Right ventricle myocardium superior (tissue), 1 donor: ENCODE data around the gene CYP46A1. TPM values are rescaled to one million over a fixed set of nuclear protein-coding genes. Genes with fewer than 3 reads are reported as not detected.

Source experiments
- ATAC-seq: fragments of 200-7000 bp; cut with Tn5 transposase; one replicate; pipeline ENCODE4 v1.9.1; 2020; ENCODE audit warnings: mild to moderate bottlenecking; ENCODE audit not compliant: poor library complexity
- DNase-seq: peaks from one replicate; pipeline ENCODE4 v3.0.0-alpha.2; 2020
- intact Hi-C: fragments of 100-400 bp; cut with DNase I; formaldehyde crosslinking; loops from one replicate; pipeline ENCODE4 v1.11.2; 2022
- total RNA-seq: library from RNA; stranded (reverse); fragmentation: NEBNext Ultra II Directional; extraction: Animal tissue kit (Norgen Biotek cat#: 25700); gene quantifications from one replicate; pipeline ENCODE4 v1.2.1, GENCODE V29; 2021
- donor health status: DM: no; HTN: yes; CAD: no; lungs with severe emphysema.

The CYP46A1 gene
- total RNA-seq, 1 donor from 2014 or later = 3.0 TPM

GRCh38 chr14:99699085-99699760 is 15.1 kb downstream of the CYP46A1 start:
- intact Hi-C loops = no loop called here
- DNase-seq = no peak

GRCh38 chr14:99699861-99700260 is 15.8 kb downstream of the CYP46A1 start:
- DNase-seq (no peak), ATAC-seq (no peak)
- intact Hi-C loops = no loop called here

More at GRCh38 chr14:99699085-99699760, 15.1 kb downstream of the CYP46A1 start:
- no peak for ATAC-seq

GRCh38 chr14:99700379-99700778 is 16.3 kb downstream of the CYP46A1 start:
- no peak for ATAC-seq
- intact Hi-C loops = no loop called here
- DNase-seq = no peak

DNA sequence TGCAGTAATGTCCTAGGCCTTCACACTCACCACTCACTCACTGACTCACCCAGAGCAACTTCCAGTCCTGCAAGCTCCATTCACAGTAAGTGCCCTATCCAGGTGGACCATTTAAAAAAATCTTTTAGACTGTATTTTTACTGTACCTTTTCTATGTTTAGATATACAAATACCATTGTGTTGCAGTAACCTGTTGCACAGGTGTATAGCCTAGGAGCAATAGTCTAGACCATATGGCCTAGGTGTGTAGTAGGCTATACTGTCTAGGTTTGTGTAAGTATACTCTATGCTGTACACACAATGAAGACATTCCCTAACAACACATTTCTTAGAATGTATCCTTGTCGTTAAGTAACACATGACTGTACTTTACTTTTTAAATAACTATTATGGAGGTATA is 17.2 kb downstream of the CYP46A1 start:
- no peak for ATAC-seq

GRCh38 chr14:99702115-99702514 is 18.0 kb downstream of the CYP46A1 start:
- ATAC-seq (no peak), DNase-seq (no peak)
- intact Hi-C loops = no loop called here

More for the DNA sequence above, 17.2 kb downstream of the CYP46A1 start:
- intact Hi-C loops = no loop called here
- no peak for DNase-seq

- ATAC-seq (no peak), DNase-seq (no peak)
- intact Hi-C loops = no loop called here
Measured at GRCh38 chr14:99703381-99703780, 19.3 kb downstream of the CYP46A1 start.

DNA sequence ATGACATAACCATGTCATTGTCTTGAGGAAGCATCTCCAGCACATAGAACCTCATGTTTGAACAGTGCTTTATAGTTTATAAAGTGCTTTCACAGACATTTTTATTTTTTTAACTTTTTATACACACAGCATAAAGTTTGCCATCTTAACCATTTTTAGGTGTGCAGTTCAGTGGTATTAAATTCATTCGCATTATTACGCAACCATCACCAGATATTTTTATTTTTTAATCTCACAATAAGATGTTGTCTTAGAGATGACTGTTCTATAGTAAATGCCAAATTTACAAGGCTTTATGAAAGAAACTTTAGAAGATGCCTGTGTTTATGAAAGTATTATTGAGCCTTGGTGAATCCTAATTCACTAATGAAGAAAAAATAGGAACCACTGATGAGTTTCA is 19.9 kb downstream of the CYP46A1 start:
- DNase-seq (no peak), ATAC-seq (no peak)
- intact Hi-C loops = no loop called here

GRCh38 chr14:99706107-99706900 is 22.2 kb downstream of the CYP46A1 start:
- intact Hi-C loops = no loop called here
- ATAC-seq (no peak), DNase-seq (no peak)

DNA sequence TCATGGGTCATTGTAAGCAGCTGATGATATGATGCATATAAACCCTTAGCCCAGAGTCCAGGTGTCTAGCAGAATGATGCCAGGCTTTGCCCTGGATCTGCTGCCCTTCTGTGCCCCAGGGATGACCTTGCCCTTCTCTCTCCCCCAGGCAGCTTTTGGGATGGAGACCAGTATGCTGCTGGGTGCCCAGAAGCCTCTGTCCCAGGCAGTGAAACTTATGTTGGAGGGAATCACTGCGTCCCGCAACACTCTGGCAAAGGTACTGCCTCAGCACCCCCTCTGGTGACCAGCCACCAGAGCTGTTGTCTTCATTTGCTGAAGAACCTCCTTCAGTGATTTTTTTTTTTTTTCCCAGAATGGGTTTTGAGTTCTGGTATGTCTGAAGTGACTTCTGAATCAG is 23.3 kb downstream of the CYP46A1 start:
- intact Hi-C loops = no loop called here
- DNase-seq (no peak), ATAC-seq (no peak)

DNA sequence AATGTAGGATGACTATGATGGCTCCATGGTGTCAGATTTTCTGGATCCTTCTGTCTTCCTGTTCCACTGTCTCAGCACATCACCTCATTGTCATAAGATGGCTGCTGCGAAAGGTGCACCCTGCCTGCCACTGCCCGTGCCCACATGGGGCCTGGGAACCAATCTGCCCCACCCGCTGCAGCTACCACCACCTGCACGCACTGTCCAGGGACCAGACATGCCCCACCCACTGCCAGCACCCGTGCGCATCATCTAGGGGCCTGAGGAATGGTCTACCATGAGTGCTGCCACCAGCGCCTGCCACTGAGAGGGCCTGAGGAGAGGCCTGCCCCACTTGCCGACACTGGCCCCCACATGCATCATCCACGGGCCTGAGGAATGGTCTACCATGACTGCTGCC is 23.8 kb downstream of the CYP46A1 start:
- ATAC-seq = no peak
- intact Hi-C loops = no loop called here
- DNase-seq = no peak

DNA sequence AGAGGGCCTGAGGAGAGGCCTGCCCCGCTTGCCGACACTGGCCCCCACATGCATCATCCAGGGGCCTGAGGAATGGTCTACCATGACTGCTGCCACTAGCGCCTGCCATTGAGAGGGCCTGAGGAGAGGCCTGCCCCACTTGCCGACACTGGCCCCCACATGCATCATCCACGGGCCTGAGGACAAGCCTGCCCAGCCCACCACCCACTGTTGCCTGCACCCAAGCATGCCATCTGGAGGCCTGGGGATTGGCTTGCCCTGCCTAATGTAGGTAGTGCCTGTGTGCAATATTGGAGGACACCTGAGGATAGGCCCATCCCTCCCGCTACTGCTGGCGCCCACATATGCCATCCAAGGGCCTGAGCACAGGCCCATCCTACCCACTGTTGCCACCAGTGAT is 24.4 kb downstream of the CYP46A1 start:
- intact Hi-C loops = no loop called here
- no peak for ATAC-seq
- DNase-seq = no peak

GRCh38 chr14:99713972-99714371 is 29.9 kb downstream of the CYP46A1 start:
- DNase-seq = no peak
- ATAC-seq = no peak
- intact Hi-C loops = no loop called here

DNA sequence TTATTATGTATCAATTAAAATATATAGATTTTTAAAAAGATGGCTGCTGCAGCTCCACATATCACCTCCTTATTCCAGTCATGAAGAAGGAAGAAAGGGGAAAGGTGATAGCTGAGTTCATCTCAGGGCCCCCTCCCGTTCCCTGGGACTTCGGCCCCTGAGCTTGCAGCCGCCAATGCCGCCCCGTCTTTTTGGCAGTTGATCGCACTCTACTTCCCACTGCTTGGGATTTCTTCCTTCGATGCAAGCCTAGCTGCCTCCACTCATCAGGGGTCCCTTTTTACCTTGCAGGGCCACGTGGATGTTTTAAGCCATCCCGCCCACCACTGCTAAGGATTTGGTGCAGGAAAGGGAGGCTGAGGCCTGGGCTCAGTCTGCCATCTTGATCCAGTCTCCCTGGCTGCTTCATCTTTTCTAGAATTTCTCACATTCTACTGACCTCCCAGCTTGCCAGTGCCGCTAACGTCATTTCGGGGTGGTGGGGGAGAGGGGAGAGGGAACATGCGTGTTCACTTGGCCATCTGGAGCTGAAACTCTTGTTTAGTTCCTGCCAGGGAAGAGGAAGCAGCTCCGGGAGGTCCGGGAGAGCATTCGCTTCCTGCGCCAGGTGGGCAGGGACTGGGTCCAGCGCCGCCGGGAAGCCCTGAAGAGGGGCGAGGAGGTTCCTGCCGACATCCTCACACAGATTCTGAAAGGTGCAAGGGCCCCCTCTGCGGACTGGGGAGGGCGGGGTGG is 31.3 kb downstream of the CYP46A1 start:
- intact Hi-C loops = no loop called here
- no peak for ATAC-seq
- DNase-seq = no peak

GRCh38 chr14:99716091-99716849 is 32.2 kb downstream of the CYP46A1 start:
- DNase-seq = no peak
- intact Hi-C loops = no loop called here

DNA sequence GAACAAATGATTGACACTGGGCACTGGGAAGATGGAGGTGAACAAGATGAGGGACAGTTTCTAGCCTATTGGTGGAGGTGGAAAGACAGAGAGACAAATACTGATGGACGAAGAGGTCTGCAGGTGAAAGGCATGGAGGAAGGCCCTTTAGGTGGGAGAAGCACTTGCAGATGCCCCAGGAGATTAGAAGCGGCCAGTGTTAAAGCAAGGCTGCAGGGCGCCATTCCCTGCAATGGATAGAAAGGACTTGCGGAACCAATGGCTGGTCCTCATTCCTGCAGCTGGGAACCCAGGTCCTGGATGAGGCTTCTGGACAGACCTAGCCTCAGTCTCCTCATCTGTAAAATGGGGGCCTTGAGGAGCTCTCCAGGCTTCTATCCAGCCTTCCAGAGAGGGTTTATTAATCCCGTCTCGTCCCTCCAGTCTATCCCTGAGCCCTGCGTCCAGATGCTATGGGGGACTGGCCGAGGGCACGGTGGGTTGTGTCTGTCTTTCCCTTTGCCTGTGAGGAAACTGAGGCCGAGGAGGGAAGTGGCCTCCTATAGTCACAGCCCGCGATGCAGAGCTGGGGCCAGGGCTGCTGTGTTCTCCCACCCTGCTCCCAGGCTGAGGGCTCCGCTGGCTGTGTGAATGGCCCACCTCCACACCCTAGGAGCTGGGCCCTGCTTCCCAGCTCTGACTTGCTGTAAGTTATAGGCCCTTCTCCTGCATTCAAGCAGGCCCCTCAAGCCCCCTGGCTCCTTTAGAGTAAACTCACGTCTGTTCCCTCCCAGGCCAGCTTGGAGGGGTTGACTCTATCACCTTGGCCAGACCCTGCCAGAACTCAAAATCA is 33.0 kb downstream of the CYP46A1 start:
- DNase-seq = no peak
- intact Hi-C loops = no loop called here
- ATAC-seq = no peak

More at GRCh38 chr14:99716091-99716849, 32.2 kb downstream of the CYP46A1 start:
- no peak for ATAC-seq

DNA sequence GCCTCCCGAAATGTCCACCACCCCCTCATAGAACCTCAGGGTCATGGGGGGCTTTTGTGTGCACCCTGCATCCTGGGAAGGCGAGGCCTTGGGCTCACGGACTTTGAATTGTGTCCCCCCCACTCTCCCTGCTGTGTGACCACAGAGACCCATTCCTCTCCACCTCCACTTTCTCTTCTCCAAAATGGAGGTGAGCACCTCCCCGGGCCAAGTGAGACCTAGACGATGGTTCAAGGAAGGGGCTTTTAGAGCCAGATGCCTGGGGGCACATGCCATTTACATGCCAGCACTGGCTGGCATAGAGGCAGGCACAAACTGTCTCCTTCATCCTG is 33.5 kb downstream of the CYP46A1 start:
- ATAC-seq = no peak
- intact Hi-C loops = no loop called here
- no peak for DNase-seq

- intact Hi-C loops = no loop called here
- no peak for DNase-seq
Measured at GRCh38 chr14:99718031-99718810, 34.1 kb downstream of the CYP46A1 start.

GRCh38 chr14:99718811-99719192 is 34.7 kb downstream of the CYP46A1 start:
- ATAC-seq (no peak), DNase-seq (no peak)
- intact Hi-C loops = no loop called here

More at GRCh38 chr14:99718031-99718810, 34.1 kb downstream of the CYP46A1 start:
- ATAC-seq = no peak
